Nephron progenitor cell (in vitro differentiated cells): ENCODE results near the gene CHGA.

Source experiments
- DNase-seq: peaks from one replicate; pipeline ENCODE4 v3.0.0; 2021
- H3K27ac Mint-ChIP-seq: 2 replicates; pipeline ENCODE4 v1.8.0; 2021; ENCODE audit warnings: mild to moderate bottlenecking, moderate library complexity, mixed read lengths
- H3K27me3 Mint-ChIP-seq: 2 replicates; pipeline ENCODE4 v1.8.0; 2021; ENCODE audit warnings: mild to moderate bottlenecking, low read depth, mixed read lengths; ENCODE audit not compliant: poor library complexity
- H3K36me3 Mint-ChIP-seq: 2 replicates; pipeline ENCODE4 v1.8.0; 2021; ENCODE audit warnings: low read depth, mixed read lengths
- H3K4me1 Mint-ChIP-seq: 2 replicates; pipeline ENCODE4 v1.8.0; 2021; ENCODE audit warnings: mixed read lengths
- H3K4me3 Mint-ChIP-seq: 2 replicates; pipeline ENCODE4 v1.8.0; 2021; ENCODE audit warnings: mild to moderate bottlenecking, moderate library complexity, mixed read lengths
- H3K9me3 Mint-ChIP-seq: 2 replicates; pipeline ENCODE4 v1.8.0; 2021; ENCODE audit warnings: mild to moderate bottlenecking, moderate library complexity, mixed read lengths
- CTCF ChIP-seq: fragments of 200-600 bp; sonication (generic); IDR thresholded peaks from 2 replicates; pipeline ENCODE4 v1.5.0; 2021; ENCODE audit warnings: antibody characterized with exemption

The CHGA gene

DNA sequence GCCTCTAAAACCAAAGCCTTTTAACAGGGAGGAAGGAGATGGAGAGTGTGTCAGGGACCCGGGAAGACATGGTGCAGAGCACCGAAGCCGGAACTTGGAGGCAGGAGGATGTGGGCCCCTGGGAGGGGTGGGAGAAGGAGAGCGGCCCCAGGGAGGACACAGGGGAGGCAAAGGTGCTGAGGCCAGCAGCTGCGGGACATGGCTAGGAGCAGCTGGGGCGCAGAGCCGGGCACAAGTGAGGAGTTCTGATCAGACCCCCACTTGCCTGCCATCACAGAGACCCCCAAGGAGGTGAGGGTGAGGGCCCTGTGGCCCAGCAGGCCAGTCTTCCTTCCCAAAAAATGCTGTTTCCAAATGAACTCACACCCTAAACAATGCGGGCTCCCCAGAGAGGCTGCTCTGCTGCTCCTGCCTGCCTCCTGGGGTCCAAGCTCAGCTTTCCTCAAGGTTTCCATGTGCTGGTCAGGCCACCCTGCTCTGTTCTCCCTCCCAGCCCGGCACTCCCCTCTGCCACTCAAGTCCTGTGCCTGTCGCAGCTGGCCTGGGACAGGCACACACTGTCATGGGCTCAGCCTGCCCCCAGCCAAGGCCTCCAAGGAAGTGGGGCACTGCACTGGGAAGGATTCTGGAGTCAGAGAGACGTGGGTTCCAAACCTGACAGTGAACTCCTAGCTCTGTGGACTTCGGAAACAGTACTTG, 24.0 kb downstream of the CHGA start:
- DNase-seq, result no peak
- Mint-ChIP-seq H3K27ac (no peak overlapping the region), H3K4me3 (no peak overlapping the region), H3K9me3 (no peaks in the 10 kb centered on the region), H3K27me3 (no peaks in the 10 kb centered on the region), H3K4me1 (peaks cover 2% of the 10 kb centered on the region), H3K36me3 (no peaks in the 10 kb centered on the region)
- TF ChIP-seq CTCF, result no peak

GRCh38 chr14:92948647-92949046, 25.7 kb downstream of the CHGA start:
- no peak for DNase-seq
- Mint-ChIP-seq H3K9me3 (no peaks in the 10 kb centered on the region), H3K36me3 (no peaks in the 10 kb centered on the region), H3K4me3 (no peak overlapping the region), H3K4me1 (peaks cover 6% of the 10 kb centered on the region), H3K27ac (peak overlapping the region; percentile 74), H3K27me3 (peaks cover 3% of the 10 kb centered on the region)
- TF ChIP-seq CTCF, result no peak

GRCh38 chr14:92949496-92950192, 26.7 kb downstream of the CHGA start:
- H3K9me3 Mint-ChIP-seq, result no peaks in the 10 kb centered on the region
- peak overlapping the region; percentile 74 for H3K27ac Mint-ChIP-seq
- H3K4me3 Mint-ChIP-seq, result no peak overlapping the region
- H3K36me3 Mint-ChIP-seq, result no peaks in the 10 kb centered on the region
- peaks cover 6% of the 10 kb centered on the region for H3K4me1 Mint-ChIP-seq
- TF ChIP-seq CTCF, result no peak
- no peak for DNase-seq
- H3K27me3 Mint-ChIP-seq, result peaks cover 3% of the 10 kb centered on the region

GRCh38 chr14:92950193-92950540, 27.2 kb downstream of the CHGA start:
- H3K9me3 Mint-ChIP-seq, result no peaks in the 10 kb centered on the region
- H3K4me1 Mint-ChIP-seq, result peaks cover 6% of the 10 kb centered on the region
- no peaks in the 10 kb centered on the region for H3K36me3 Mint-ChIP-seq
- no peak for TF ChIP-seq CTCF
- no peak for DNase-seq
- H3K27me3 Mint-ChIP-seq, result peaks cover 3% of the 10 kb centered on the region
- H3K4me3 Mint-ChIP-seq, result no peak overlapping the region
- no peak overlapping the region for H3K27ac Mint-ChIP-seq

DNA sequence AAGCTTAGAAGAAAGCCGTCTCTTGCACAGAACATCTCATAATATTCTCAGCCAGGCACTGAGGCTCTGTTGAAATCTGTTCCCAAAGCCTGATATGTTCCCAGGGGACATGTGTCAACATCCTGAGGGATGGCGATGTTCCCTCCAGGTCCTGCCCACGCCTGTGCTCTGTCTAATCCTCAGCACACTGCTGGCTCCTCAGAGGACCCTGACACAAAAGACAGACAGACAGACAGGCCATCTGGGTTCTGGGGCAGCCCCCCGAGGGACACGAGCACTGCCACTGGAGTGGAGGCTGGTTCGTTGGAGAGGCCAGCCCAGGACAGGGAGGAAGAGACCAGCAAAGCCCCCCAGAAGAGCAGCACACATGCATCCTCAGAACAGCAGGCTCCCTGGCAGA, 27.8 kb downstream of the CHGA start:
- H3K27ac Mint-ChIP-seq, result no peak overlapping the region
- peaks cover 6% of the 10 kb centered on the region for H3K4me1 Mint-ChIP-seq
- H3K27me3 Mint-ChIP-seq, result peaks cover 3% of the 10 kb centered on the region
- TF ChIP-seq CTCF, result no peak
- DNase-seq, result no peak
- H3K36me3 Mint-ChIP-seq, result no peaks in the 10 kb centered on the region
- no peaks in the 10 kb centered on the region for H3K9me3 Mint-ChIP-seq
- H3K4me3 Mint-ChIP-seq, result no peak overlapping the region

GRCh38 chr14:92951261-92951660, 28.3 kb downstream of the CHGA start:
- H3K36me3 Mint-ChIP-seq, result no peaks in the 10 kb centered on the region
- H3K27me3 Mint-ChIP-seq, result peaks cover 3% of the 10 kb centered on the region
- DNase-seq, result no peak
- H3K27ac Mint-ChIP-seq, result no peak overlapping the region
- peaks cover 6% of the 10 kb centered on the region for H3K4me1 Mint-ChIP-seq
- no peak overlapping the region for H3K4me3 Mint-ChIP-seq
- H3K9me3 Mint-ChIP-seq, result no peaks in the 10 kb centered on the region
- TF ChIP-seq CTCF, result no peak
